SK-N-SH treated with all-trans-retinoic acid at 6 μM for 48 hours (cell line): ENCODE measurements around the gene AIG1.

ENCODE experiments used
- ATAC-seq: fragments of 200-7000 bp; cut with Tn5 transposase; 3 replicates; pipeline ENCODE4 v1.9.1; 2020; ENCODE audit warnings: mild to moderate bottlenecking, moderate library complexity
- ARNTL ChIP-seq: fragments of 450-650 bp; formaldehyde crosslinking; IDR thresholded peaks from 2 replicates; pipeline ENCODE4 v1.5.0; 2020; ENCODE audit warnings: low read depth, mild to moderate bottlenecking, moderate library complexity, borderline replicate concordance
- CREB5 ChIP-seq: fragments of 250-450 bp; sonication (Bioruptor Pico); IDR thresholded peaks from 2 replicates; pipeline ENCODE4 v1.5.1; 2020; ENCODE audit warnings: low read depth, mild to moderate bottlenecking, moderate library complexity
- CSDC2 ChIP-seq: fragments of 250-450 bp; sonication (Bioruptor Pico); IDR thresholded peaks from 2 replicates; pipeline ENCODE4 v1.5.0; 2020; ENCODE audit warnings: mild to moderate bottlenecking, moderate library complexity
- GLIS3 ChIP-seq: fragments of 250-450 bp; sonication (Bioruptor Pico); IDR thresholded peaks from 2 replicates; pipeline ENCODE4 v1.5.0; 2020; ENCODE audit warnings: mild to moderate bottlenecking, moderate library complexity
- ISL1 ChIP-seq: fragments of 250-450 bp; sonication (Bioruptor Pico); IDR thresholded peaks from 2 replicates; pipeline ENCODE4 v2.1.2; 2022; ENCODE audit warnings: mild to moderate bottlenecking, moderate library complexity
- OSR1 ChIP-seq: fragments of 250-450 bp; sonication (Bioruptor Pico); IDR thresholded peaks from 2 replicates; pipeline ENCODE4 v1.8.0; 2022; ENCODE audit warnings: moderate library complexity, mild to moderate bottlenecking, inconsistent platforms
- PATZ1 ChIP-seq: fragments of 250-450 bp; sonication (Bioruptor Pico); IDR thresholded peaks from 2 replicates; pipeline ENCODE4 v1.8.0; 2020; ENCODE audit warnings: mild to moderate bottlenecking, moderate library complexity, borderline replicate concordance
- PPARA ChIP-seq: fragments of 250-450 bp; sonication (Bioruptor Pico); IDR thresholded peaks from 2 replicates; pipeline ENCODE4 v1.5.0; 2020; ENCODE audit warnings: mild to moderate bottlenecking, borderline replicate concordance
- RARB ChIP-seq: fragments of 250-450 bp; sonication (Bioruptor Pico); IDR thresholded peaks from 2 replicates; pipeline ENCODE4 v1.8.0; 2021; ENCODE audit warnings: mild to moderate bottlenecking, moderate library complexity
- SNAI2 ChIP-seq: fragments of 250-450 bp; sonication (Bioruptor Pico); IDR thresholded peaks from 2 replicates; pipeline ENCODE4 v1.5.0; 2020; ENCODE audit warnings: mild to moderate bottlenecking, moderate library complexity
- TCF4 ChIP-seq: fragments of 250-450 bp; sonication (Bioruptor Pico); IDR thresholded peaks from 2 replicates; pipeline ENCODE4 v1.8.0; 2021; ENCODE audit warnings: mild to moderate bottlenecking, moderate library complexity, borderline replicate concordance
- TOX ChIP-seq: fragments of 250-450 bp; sonication (Bioruptor Pico); IDR thresholded peaks from 2 replicates; pipeline ENCODE4 v1.8.0; 2021; ENCODE audit warnings: mild to moderate bottlenecking, moderate library complexity, borderline replicate concordance
- ZC3H10 ChIP-seq: fragments of 250-450 bp; sonication (Bioruptor Pico); IDR thresholded peaks from 2 replicates; pipeline ENCODE4 v1.5.1; 2021; ENCODE audit warnings: mild to moderate bottlenecking, moderate library complexity
- ZFP3 ChIP-seq: fragments of 250-450 bp; sonication (Bioruptor Pico); IDR thresholded peaks from 2 replicates; pipeline ENCODE4 v1.5.0; 2020; ENCODE audit warnings: mild to moderate bottlenecking, moderate library complexity
- ZFP30 ChIP-seq: fragments of 450-650 bp; formaldehyde crosslinking; IDR thresholded peaks from 2 replicates; pipeline ENCODE4 v1.5.0; 2022; ENCODE audit warnings: mild to moderate bottlenecking, moderate library complexity
- ZNF565 ChIP-seq: fragments of 450-650 bp; formaldehyde crosslinking; conservative IDR thresholded peaks from 2 replicates; pipeline ENCODE4 v1.5.0; 2020; ENCODE audit warnings: low read depth, mild to moderate bottlenecking, moderate library complexity
- ZNF8 ChIP-seq: fragments of 450-650 bp; formaldehyde crosslinking; IDR thresholded peaks from 2 replicates; pipeline ENCODE4 v1.5.0; 2020; ENCODE audit warnings: mild to moderate bottlenecking, moderate library complexity
- TF ChIP-seq, protein P1 (sequence below): fragments of 250-450 bp; sonication (Bioruptor Pico); IDR thresholded peaks from 2 replicates; pipeline ENCODE4 v1.5.0; 2020; ENCODE audit warnings: mild to moderate bottlenecking, moderate library complexity
- TF ChIP-seq, protein P2 (sequence below): fragments of 250-450 bp; sonication (Bioruptor Pico); IDR thresholded peaks from 2 replicates; pipeline ENCODE4 v1.8.0; 2021; ENCODE audit warnings: low read depth, mild to moderate bottlenecking, moderate library complexity, borderline replicate concordance
- TF ChIP-seq, protein P3 (sequence below): fragments of 250-450 bp; sonication (Bioruptor Pico); IDR thresholded peaks from 2 replicates; pipeline ENCODE4 v1.5.1; 2021; ENCODE audit warnings: mild to moderate bottlenecking, moderate library complexity

AIG1 gene

DNA sequence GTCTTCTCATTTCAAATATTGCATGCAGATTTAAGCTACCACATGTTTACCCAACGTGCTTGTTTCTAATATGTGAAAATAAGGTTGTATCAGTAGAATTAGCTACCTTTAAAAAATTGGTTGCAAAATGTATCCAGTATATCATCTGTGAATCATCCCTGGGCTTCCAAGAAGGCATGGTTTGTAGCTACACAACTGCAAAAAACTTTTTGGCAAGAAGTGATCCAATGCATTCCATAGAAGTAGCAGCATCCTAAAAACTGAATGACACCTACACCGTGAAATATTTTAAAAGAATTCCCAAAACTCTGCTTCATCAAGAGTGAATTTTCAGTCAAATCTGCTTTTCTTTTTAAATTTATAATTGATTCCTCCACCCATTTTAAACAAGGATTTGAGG, 89.1 kb downstream of the AIG1 start (continued):
- no peak for TF ChIP-seq PATZ1 (CRISPR knock-in tag)
- no peak for TF ChIP-seq CSDC2

DNA sequence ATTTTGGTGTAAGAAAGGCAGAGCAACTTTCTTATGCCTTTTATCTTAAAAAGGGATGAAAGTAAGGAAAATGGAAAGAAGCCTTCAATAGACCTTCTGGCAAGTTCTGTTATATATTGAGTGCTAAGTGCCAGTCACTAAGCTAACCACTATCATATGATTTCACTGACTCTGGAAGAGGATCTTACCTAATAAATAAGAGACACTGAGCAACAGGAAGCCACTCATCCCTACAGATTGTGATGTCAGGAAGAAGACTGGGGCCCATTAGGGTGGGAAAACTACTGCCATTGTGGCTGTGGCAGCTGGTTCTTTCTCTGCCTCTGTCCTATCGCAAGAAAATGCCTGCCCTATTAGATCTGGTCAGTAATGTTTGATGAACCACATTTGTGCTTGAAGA, 89.6 kb downstream of the AIG1 start:
- no peak for TF ChIP-seq GLIS3 (CRISPR knock-in tag)
- no peak for ATAC-seq

DNA sequence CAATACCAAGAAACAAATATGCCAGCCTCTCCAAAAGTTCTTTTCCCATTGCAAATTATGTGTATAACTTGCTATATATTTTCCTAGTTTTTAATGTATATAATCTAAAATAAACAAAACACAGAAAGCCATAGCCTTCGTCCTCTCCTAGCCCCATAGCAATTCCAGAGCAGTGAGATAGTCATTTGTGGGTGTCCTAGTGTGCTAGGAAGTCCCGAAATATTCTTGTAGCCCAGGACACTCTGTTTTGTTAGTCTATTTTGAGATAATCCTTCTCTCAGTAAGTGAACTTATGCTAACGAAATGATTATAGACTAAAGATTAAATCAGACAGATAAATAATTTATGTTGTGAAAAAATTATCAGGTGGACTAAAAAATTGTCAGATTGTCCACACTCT, 90.7 kb downstream of the AIG1 start:
- TF ChIP-seq TOX (CRISPR knock-in tag) (no peak), ZNF565 (CRISPR knock-in tag) (no peak), TCF4 (CRISPR knock-in tag) (no peak), GLIS3 (CRISPR knock-in tag) (no peak), PATZ1 (CRISPR knock-in tag) (no peak), CSDC2 (no peak), OSR1 (CRISPR knock-in tag) (no peak), RARB (no peak), ARNTL (no peak), ZFP30 (CRISPR knock-in tag) (no peak), PPARA (CRISPR knock-in tag) (no peak), ZFP3 (CRISPR knock-in tag) (no peak), ISL1 (no peak)
- TF ChIP-seq, protein P1, sequence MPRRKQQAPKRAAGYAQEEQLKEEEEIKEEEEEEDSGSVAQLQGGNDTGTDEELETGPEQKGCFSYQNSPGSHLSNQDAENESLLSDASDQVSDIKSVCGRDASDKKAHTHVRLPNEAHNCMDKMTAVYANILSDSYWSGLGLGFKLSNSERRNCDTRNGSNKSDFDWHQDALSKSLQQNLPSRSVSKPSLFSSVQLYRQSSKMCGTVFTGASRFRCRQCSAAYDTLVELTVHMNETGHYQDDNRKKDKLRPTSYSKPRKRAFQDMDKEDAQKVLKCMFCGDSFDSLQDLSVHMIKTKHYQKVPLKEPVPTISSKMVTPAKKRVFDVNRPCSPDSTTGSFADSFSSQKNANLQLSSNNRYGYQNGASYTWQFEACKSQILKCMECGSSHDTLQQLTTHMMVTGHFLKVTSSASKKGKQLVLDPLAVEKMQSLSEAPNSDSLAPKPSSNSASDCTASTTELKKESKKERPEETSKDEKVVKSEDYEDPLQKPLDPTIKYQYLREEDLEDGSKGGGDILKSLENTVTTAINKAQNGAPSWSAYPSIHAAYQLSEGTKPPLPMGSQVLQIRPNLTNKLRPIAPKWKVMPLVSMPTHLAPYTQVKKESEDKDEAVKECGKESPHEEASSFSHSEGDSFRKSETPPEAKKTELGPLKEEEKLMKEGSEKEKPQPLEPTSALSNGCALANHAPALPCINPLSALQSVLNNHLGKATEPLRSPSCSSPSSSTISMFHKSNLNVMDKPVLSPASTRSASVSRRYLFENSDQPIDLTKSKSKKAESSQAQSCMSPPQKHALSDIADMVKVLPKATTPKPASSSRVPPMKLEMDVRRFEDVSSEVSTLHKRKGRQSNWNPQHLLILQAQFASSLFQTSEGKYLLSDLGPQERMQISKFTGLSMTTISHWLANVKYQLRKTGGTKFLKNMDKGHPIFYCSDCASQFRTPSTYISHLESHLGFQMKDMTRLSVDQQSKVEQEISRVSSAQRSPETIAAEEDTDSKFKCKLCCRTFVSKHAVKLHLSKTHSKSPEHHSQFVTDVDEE (CRISPR knock-in tag): no peak
- TF ChIP-seq, protein P2, sequence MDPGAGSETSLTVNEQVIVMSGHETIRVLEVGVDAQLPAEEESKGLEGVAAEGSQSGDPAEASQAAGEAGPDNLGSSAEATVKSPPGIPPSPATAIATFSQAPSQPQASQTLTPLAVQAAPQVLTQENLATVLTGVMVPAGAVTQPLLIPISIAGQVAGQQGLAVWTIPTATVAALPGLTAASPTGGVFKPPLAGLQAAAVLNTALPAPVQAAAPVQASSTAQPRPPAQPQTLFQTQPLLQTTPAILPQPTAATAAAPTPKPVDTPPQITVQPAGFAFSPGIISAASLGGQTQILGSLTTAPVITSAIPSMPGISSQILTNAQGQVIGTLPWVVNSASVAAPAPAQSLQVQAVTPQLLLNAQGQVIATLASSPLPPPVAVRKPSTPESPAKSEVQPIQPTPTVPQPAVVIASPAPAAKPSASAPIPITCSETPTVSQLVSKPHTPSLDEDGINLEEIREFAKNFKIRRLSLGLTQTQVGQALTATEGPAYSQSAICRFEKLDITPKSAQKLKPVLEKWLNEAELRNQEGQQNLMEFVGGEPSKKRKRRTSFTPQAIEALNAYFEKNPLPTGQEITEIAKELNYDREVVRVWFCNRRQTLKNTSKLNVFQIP: no peak
- TF ChIP-seq, protein P3, sequence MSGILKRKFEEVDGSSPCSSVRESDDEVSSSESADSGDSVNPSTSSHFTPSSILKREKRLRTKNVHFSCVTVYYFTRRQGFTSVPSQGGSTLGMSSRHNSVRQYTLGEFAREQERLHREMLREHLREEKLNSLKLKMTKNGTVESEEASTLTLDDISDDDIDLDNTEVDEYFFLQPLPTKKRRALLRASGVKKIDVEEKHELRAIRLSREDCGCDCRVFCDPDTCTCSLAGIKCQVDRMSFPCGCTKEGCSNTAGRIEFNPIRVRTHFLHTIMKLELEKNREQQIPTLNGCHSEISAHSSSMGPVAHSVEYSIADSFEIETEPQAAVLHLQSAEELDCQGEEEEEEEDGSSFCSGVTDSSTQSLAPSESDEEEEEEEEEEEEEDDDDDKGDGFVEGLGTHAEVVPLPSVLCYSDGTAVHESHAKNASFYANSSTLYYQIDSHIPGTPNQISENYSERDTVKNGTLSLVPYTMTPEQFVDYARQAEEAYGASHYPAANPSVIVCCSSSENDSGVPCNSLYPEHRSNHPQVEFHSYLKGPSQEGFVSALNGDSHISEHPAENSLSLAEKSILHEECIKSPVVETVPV: no peak
- ATAC-seq: no peak

- no peak for ATAC-seq
- TF ChIP-seq TCF4 (CRISPR knock-in tag) (no peak), PPARA (CRISPR knock-in tag) (no peak), SNAI2 (CRISPR knock-in tag) (no peak), GLIS3 (CRISPR knock-in tag) (no peak), CREB5 (CRISPR knock-in tag) (no peak), TOX (CRISPR knock-in tag) (no peak), CSDC2 (no peak), RARB (no peak), ZFP3 (CRISPR knock-in tag) (no peak), ZFP30 (CRISPR knock-in tag) (no peak), ISL1 (no peak), ZC3H10 (CRISPR knock-in tag) (no peak), ZNF8 (no peak), ARNTL (no peak)
- TF ChIP-seq, protein P1 (CRISPR knock-in tag): no peak
- TF ChIP-seq, protein P2: no peak
These were observed 95.0 kb downstream of the AIG1 start for GRCh38 chr6:143155681-143156080.
